Activated naive CD8-positive, alpha-beta T cell treated with anti-CD3 and anti-CD28 coated beads for 36 hours (primary cell): ENCODE measurements around the gene SPOCD1. TPM values are rescaled to one million over a fixed set of nuclear protein-coding genes. Genes with fewer than 3 reads are reported as not detected.

ENCODE experiments used
- DNase-seq: peaks from one replicate; pipeline ENCODE4 v3.0.0; 2021
- H3K27ac Mint-ChIP-seq: one replicate; pipeline ENCODE4 v1.8.0; 2022; ENCODE audit warnings: mild to moderate bottlenecking, moderate library complexity, mixed read lengths
- H3K27me3 Mint-ChIP-seq: one replicate; pipeline ENCODE4 v1.8.0; 2022; ENCODE audit warnings: mild to moderate bottlenecking, mixed read lengths
- H3K36me3 Mint-ChIP-seq: one replicate; pipeline ENCODE4 v1.8.0; 2021; ENCODE audit warnings: mild to moderate bottlenecking, mixed read lengths
- H3K4me1 Mint-ChIP-seq: one replicate; pipeline ENCODE4 v1.8.0; 2021; ENCODE audit warnings: mixed read lengths
- H3K4me3 Mint-ChIP-seq: one replicate; pipeline ENCODE4 v1.8.0; 2022; ENCODE audit warnings: mild to moderate bottlenecking, moderate library complexity, mixed read lengths
- H3K9me3 Mint-ChIP-seq: one replicate; pipeline ENCODE4 v1.8.0; 2022; ENCODE audit warnings: mixed read lengths
- total RNA-seq, 2 experiments: library from RNA; stranded (reverse); gene quantifications; one replicate each; pipeline ENCODE4 v1.2.3, GENCODE V29; 2021

Gene SPOCD1
- total RNA-seq, result not detected

GRCh38 chr1:31815752-31816500, at the start of gene SPOCD1:
TSS of gene SPOCD1 (minus strand) at chr1:31816022. CDS start at chr1:31815333, 689 bp downstream.
- Mint-ChIP-seq H3K36me3 (no peaks in the 10 kb centered on the region), H3K9me3 (no peaks in the 10 kb centered on the region), H3K4me1 (peaks cover 9% of the 10 kb centered on the region), H3K4me3 (no peak within 1 kb of the TSS), H3K27me3 (no peaks in the 10 kb centered on the region), H3K27ac (peak within 1 kb of the TSS; percentile 25)
- DNase-seq, result peak; percentile 83

- H3K36me3 Mint-ChIP-seq, result no peaks in the 10 kb centered on the region
- no peak for DNase-seq
- H3K27ac Mint-ChIP-seq, result no peak overlapping the region
- H3K27me3 Mint-ChIP-seq, result no peaks in the 10 kb centered on the region
- no peak overlapping the region for H3K4me3 Mint-ChIP-seq
- H3K9me3 Mint-ChIP-seq, result no peaks in the 10 kb centered on the region
- H3K4me1 Mint-ChIP-seq, result no peaks in the 10 kb centered on the region
Observed at GRCh38 chr1:31862071-31862470, 46.2 kb upstream of the SPOCD1 start.

- DNase-seq, result no peak
- no peak overlapping the region for H3K4me3 Mint-ChIP-seq
- H3K9me3 Mint-ChIP-seq, result no peaks in the 10 kb centered on the region
- H3K27ac Mint-ChIP-seq, result no peak overlapping the region
- no peaks in the 10 kb centered on the region for H3K36me3 Mint-ChIP-seq
- H3K4me1 Mint-ChIP-seq, result no peaks in the 10 kb centered on the region
- H3K27me3 Mint-ChIP-seq, result no peaks in the 10 kb centered on the region
Observed at GRCh38 chr1:31861346-31861745, 45.5 kb upstream of the SPOCD1 start.

- H3K27ac Mint-ChIP-seq, result no peak overlapping the region
- no peaks in the 10 kb centered on the region for H3K4me1 Mint-ChIP-seq
- no peak overlapping the region for H3K4me3 Mint-ChIP-seq
- no peak for DNase-seq
- no peaks in the 10 kb centered on the region for H3K9me3 Mint-ChIP-seq
- no peaks in the 10 kb centered on the region for H3K27me3 Mint-ChIP-seq
- H3K36me3 Mint-ChIP-seq, result no peaks in the 10 kb centered on the region
Observed at GRCh38 chr1:31860581-31860980, 44.8 kb upstream of the SPOCD1 start.

- Mint-ChIP-seq H3K9me3 (no peaks in the 10 kb centered on the region), H3K27ac (no peak overlapping the region), H3K4me1 (no peaks in the 10 kb centered on the region), H3K36me3 (no peaks in the 10 kb centered on the region), H3K27me3 (no peaks in the 10 kb centered on the region), H3K4me3 (no peak overlapping the region)
- no peak for DNase-seq
Observed at GRCh38 chr1:31859719-31860118, 43.9 kb upstream of the SPOCD1 start.

- no peak overlapping the region for H3K27ac Mint-ChIP-seq
- no peaks in the 10 kb centered on the region for H3K9me3 Mint-ChIP-seq
- no peaks in the 10 kb centered on the region for H3K36me3 Mint-ChIP-seq
- DNase-seq, result no peak
- no peak overlapping the region for H3K4me3 Mint-ChIP-seq
- H3K27me3 Mint-ChIP-seq, result no peaks in the 10 kb centered on the region
- no peaks in the 10 kb centered on the region for H3K4me1 Mint-ChIP-seq
Observed at GRCh38 chr1:31859044-31859443, 43.2 kb upstream of the SPOCD1 start.

- no peak overlapping the region for H3K27ac Mint-ChIP-seq
- no peaks in the 10 kb centered on the region for H3K9me3 Mint-ChIP-seq
- no peaks in the 10 kb centered on the region for H3K27me3 Mint-ChIP-seq
- H3K4me1 Mint-ChIP-seq, result peaks cover 2% of the 10 kb centered on the region
- no peak for DNase-seq
- no peak overlapping the region for H3K4me3 Mint-ChIP-seq
- H3K36me3 Mint-ChIP-seq, result no peaks in the 10 kb centered on the region
Observed at GRCh38 chr1:31857863-31858262, 42.0 kb upstream of the SPOCD1 start.

GRCh38 chr1:31856140-31856539, 40.3 kb upstream of the SPOCD1 start:
- no peaks in the 10 kb centered on the region for H3K9me3 Mint-ChIP-seq
- peaks cover 2% of the 10 kb centered on the region for H3K4me1 Mint-ChIP-seq
- no peak overlapping the region for H3K27ac Mint-ChIP-seq
- DNase-seq, result no peak
- no peaks in the 10 kb centered on the region for H3K36me3 Mint-ChIP-seq
- H3K27me3 Mint-ChIP-seq, result no peaks in the 10 kb centered on the region
- H3K4me3 Mint-ChIP-seq, result no peak overlapping the region

GRCh38 chr1:31855038-31855845, 39.4 kb upstream of the SPOCD1 start:
- Mint-ChIP-seq H3K36me3 (no peaks in the 10 kb centered on the region), H3K4me3 (no peak overlapping the region), H3K4me1 (peaks cover 2% of the 10 kb centered on the region), H3K27ac (no peak overlapping the region), H3K27me3 (no peaks in the 10 kb centered on the region), H3K9me3 (no peaks in the 10 kb centered on the region)
- DNase-seq, result no peak

- no peaks in the 10 kb centered on the region for H3K9me3 Mint-ChIP-seq
- H3K27ac Mint-ChIP-seq, result no peak overlapping the region
- H3K36me3 Mint-ChIP-seq, result no peaks in the 10 kb centered on the region
- no peak for DNase-seq
- no peak overlapping the region for H3K4me3 Mint-ChIP-seq
- H3K4me1 Mint-ChIP-seq, result peaks cover 46% of the 10 kb centered on the region
- no peaks in the 10 kb centered on the region for H3K27me3 Mint-ChIP-seq
Observed at GRCh38 chr1:31849653-31850052, 33.8 kb upstream of the SPOCD1 start.

GRCh38 chr1:31848381-31848897, 32.6 kb upstream of the SPOCD1 start:
- Mint-ChIP-seq H3K27me3 (no peaks in the 10 kb centered on the region), H3K27ac (peak overlapping the region; percentile 60), H3K36me3 (no peaks in the 10 kb centered on the region), H3K4me1 (peaks cover 47% of the 10 kb centered on the region), H3K4me3 (peak overlapping the region; percentile 51), H3K9me3 (no peaks in the 10 kb centered on the region)
- DNase-seq, result peak; percentile 24

GRCh38 chr1:31846484-31846883, 30.7 kb upstream of the SPOCD1 start:
- no peaks in the 10 kb centered on the region for H3K36me3 Mint-ChIP-seq
- H3K4me1 Mint-ChIP-seq, result peaks cover 49% of the 10 kb centered on the region
- no peak for DNase-seq
- no peaks in the 10 kb centered on the region for H3K27me3 Mint-ChIP-seq
- peak overlapping the region; percentile 22 for H3K27ac Mint-ChIP-seq
- no peak overlapping the region for H3K4me3 Mint-ChIP-seq
- no peaks in the 10 kb centered on the region for H3K9me3 Mint-ChIP-seq

- no peak for DNase-seq
- Mint-ChIP-seq H3K36me3 (no peaks in the 10 kb centered on the region), H3K4me1 (peaks cover 35% of the 10 kb centered on the region), H3K4me3 (no peak overlapping the region), H3K9me3 (no peaks in the 10 kb centered on the region), H3K27me3 (no peaks in the 10 kb centered on the region), H3K27ac (no peak overlapping the region)
Observed at GRCh38 chr1:31843506-31843905, 27.7 kb upstream of the SPOCD1 start.

- no peak overlapping the region for H3K4me3 Mint-ChIP-seq
- H3K36me3 Mint-ChIP-seq, result no peaks in the 10 kb centered on the region
- no peak overlapping the region for H3K27ac Mint-ChIP-seq
- no peaks in the 10 kb centered on the region for H3K9me3 Mint-ChIP-seq
- no peaks in the 10 kb centered on the region for H3K27me3 Mint-ChIP-seq
- H3K4me1 Mint-ChIP-seq, result peaks cover 14% of the 10 kb centered on the region
- DNase-seq, result no peak
Observed at GRCh38 chr1:31839662-31840343, 24.0 kb upstream of the SPOCD1 start.
